Measurements from ENCODE around the gene SHH. TPM values are rescaled to one million over a fixed set of nuclear protein-coding genes. Genes with fewer than 3 reads are reported as not detected.
"Not testable (repeated sequence)": the region's sequence is repeated elsewhere in the genome, so short reads cannot be mapped to it uniquely, and the experiment has no call there.

SHH gene
- total RNA-seq, 1 donor from 2014 or later: 23.2 TPM

GRCh38 chr7:155842496-155843265 is 30.4 kb upstream of the SHH start:
- no peak for DNase-seq (ENCODE audit: low spot score)

- no peak for DNase-seq (ENCODE audit: low spot score)
These were observed 28.6 kb upstream of the SHH start for GRCh38 chr7:155840909-155841308.

- DNase-seq (ENCODE audit: low spot score): no peak
These were observed 28.1 kb upstream of the SHH start for GRCh38 chr7:155840262-155840885.

- DNase-seq (ENCODE audit: low spot score): no peak
These were observed 27.2 kb upstream of the SHH start for GRCh38 chr7:155839461-155839860.

- not testable (repeated sequence) for DNase-seq (ENCODE audit: low spot score)
These were observed 26.0 kb upstream of the SHH start for GRCh38 chr7:155838312-155838711.

- DNase-seq (ENCODE audit: low spot score): no peak
These were observed 24.8 kb upstream of the SHH start for GRCh38 chr7:155837126-155837479.

- no peak for DNase-seq (ENCODE audit: low spot score)
These were observed 24.2 kb upstream of the SHH start for GRCh38 chr7:155836216-155837125.

GRCh38 chr7:155835446-155836215 is 23.4 kb upstream of the SHH start:
- no peak for DNase-seq (ENCODE audit: low spot score)

- no peak for DNase-seq (ENCODE audit: low spot score)
These were observed 22.3 kb upstream of the SHH start for GRCh38 chr7:155834486-155835048.

- DNase-seq (ENCODE audit: low spot score): no peak
These were observed 21.4 kb upstream of the SHH start for GRCh38 chr7:155833651-155834050.

- no peak for DNase-seq (ENCODE audit: low spot score)
These were observed 20.3 kb upstream of the SHH start for GRCh38 chr7:155832581-155832981.

- DNase-seq (ENCODE audit: low spot score): no peak
These were observed 19.7 kb upstream of the SHH start for GRCh38 chr7:155831807-155832524.

GRCh38 chr7:155830961-155831806 is 18.9 kb upstream of the SHH start:
- no peak for DNase-seq (ENCODE audit: low spot score)

GRCh38 chr7:155829796-155830470 is 17.7 kb upstream of the SHH start:
- DNase-seq (ENCODE audit: low spot score): no peak

- DNase-seq (ENCODE audit: low spot score): no peak
These were observed 13.1 kb upstream of the SHH start for GRCh38 chr7:155825336-155825735.

GRCh38 chr7:155824227-155824886 is 12.1 kb upstream of the SHH start:
- peak; percentile 74 for DNase-seq (ENCODE audit: low spot score)

- DNase-seq (ENCODE audit: low spot score): no peak
These were observed 9.6 kb upstream of the SHH start for GRCh38 chr7:155821851-155822250.

- no peak for DNase-seq (ENCODE audit: low spot score)
These were observed 8.5 kb upstream of the SHH start for GRCh38 chr7:155820788-155821187.

GRCh38 chr7:155820246-155820645 is 8.0 kb upstream of the SHH start:
- DNase-seq (ENCODE audit: low spot score): no peak
